Femur (tissue), 1 donor: ENCODE measurements around the gene FSIP1.

Experiments used
- DNase-seq: peaks from one replicate; pipeline ENCODE4 v3.0.0-alpha.2; 2017

FSIP1 gene

DNA sequence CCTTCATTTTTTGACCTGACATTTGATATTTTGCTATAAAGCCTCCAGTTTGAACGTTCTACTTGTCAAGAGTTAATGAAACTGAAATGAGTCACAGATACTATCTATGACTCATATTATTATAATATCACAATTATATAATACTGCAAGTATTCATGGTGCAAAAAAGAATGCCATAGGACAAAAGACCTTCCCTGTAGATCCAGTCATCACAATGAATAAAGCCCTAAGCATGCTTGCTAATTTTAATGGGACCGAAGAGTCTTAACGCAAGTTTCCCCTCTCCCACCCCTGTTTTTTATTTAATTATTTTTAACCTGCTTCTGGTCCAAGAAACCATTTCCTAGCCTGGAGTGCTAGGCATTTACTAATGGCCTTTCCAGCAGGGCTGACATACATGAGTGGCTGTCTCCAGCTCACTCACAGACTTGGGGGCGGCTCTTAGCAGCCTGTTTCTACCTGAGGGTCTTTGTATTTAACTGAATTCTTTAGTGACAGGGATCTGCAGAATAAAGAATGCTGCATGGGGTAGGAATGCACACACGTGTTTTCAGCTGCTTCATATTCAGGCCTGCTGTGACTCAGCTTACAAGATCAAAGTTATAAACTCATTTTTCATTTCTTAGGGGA lies 140.5 kb downstream of the FSIP1 start:
- DNase-seq, result no peak

DNA sequence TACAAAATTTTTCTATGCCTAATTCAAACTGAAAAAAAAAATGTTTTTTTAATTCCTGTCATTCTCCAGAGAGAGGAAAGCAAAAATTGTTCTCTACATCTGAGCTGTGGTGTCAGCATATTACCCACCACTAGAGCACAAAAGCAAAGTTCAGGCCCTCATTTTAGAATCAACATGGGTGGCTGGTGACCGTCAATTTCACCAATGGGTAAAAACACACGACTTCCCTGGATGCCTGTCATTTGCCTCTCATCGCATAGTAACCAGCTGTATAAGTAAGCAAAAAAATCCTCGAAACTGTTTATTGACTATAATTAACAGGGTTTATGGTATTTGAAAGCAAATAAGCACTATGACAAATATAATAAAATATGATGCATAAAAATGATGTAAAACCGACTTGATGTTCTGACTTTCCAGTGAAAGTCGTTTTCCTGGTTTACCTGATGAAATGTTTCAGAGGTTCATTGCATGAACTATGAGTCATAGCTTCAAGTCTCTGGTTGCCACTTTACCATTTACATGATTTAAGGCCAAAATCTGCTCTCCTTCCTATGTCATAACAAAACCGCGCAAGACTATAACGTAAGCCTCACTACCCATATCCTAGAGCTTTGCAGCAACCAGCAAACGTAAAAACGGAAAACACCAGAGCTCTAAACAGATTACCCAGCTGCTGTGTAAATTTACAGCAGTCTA lies 141.3 kb downstream of the FSIP1 start:
- no peak for DNase-seq

DNA sequence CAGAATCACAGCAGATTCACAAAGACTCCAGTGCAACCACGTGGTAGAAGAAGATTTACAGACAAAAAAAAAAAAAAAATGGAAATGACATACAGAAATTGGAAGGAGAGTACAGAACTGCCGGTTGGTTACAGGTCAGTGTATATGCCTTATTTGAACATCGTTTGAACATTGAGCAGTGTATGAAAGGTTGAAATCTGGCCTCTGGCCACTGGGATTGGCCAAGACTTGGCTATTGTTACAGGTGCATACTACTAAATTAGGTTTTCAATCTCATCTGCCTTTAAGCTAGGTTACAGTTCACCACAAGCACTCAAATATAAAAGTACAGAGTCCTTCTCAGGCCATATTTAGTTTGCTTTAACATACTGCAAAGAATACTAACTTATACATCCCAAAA lies 142.0 kb downstream of the FSIP1 start:
- DNase-seq, result no peak

DNA sequence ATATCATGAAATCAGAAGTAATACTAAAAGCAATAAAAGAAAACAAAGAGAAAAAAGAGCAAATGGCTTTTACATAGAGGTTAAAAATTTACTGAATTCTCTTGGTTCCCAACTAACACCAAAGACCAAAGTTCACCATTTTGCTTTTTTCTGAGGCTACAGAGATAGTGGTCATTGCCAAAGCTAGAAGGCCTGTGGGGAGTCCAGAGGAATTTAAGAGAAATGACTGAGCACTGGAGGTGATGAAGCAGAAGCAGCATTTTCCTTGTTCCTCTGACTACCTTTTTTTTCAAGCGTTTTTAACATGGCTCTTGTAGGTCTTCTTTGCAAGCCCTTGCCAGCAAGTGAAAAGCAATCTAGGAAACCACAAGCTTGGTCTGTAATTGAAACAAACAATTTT lies 143.6 kb downstream of the FSIP1 start:
- DNase-seq, result no peak

DNA sequence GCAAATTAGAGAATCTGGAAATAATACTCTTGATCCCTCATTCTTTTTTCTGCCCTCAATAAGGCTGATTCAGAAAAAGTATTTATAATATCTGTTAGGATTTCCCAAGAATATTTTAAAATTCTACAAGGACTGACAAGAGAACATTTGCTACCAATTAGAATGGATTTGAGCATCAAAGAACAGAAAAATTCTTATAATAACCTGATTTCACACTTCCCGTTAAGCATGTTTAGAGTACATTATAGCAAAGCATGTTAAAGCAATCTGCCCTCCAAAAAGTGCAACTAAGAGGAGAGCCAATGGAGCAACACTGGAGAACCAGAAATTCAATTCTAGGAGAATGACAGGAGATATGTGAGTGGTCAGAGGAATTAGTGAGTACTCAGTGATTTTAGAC lies 144.6 kb downstream of the FSIP1 start:
- DNase-seq, result no peak

DNA sequence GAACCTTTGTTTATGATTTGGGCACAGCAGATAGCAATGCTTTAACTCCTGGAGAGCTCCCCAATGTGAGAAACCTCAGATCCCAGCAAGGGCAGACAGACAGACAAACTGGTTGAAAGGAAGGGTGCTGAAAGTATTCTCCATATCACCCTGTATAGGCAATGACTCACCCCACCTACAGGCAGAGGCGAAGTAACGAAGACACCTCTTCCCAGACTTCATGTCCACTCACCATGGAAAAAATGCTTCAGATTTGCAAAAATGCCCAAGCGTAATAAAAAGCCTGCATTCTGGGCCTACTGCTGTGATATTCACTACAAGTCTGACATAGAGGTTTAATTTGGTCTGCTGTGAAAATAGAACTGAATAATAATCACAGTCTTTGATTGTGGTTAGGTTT lies 151.3 kb downstream of the FSIP1 start:
- no peak for DNase-seq

DNA sequence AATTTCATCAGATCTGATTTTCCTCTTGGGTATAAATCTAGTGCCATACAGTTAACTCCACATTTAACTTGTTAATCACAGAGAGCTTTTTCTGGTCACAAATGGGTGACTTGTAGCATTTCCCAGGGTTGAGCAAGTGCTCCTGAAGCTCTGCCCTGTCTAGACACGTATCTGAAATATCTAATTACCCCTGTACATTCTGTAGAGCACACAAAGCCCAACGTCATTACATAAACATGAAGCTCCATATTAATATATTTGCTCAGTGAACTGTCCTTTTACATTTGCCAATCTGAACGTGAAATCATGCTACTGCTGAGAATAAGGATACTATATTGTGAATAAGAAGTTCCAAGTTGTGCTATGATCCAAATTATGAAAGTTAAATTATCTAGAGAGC lies 152.7 kb downstream of the FSIP1 start:
- DNase-seq, result no peak

DNA sequence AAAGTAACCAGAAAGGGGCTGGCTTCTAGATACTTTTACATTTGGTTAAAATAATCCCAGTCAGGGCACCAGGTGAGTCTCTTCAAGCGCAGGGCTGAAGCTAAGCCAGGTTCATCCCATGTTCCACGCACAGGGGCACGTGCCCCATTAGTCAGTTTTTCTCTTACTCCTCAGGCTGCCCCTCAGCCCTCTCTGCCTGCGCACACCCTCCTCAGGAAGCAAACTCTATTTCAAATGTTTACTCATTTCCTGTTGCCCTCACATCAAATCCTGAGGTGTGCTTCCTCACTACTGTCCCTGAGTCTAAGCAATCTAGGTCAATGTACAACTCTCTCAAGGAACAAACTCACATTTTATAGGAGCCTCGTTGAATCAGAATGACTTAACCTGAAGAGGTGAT lies 153.3 kb downstream of the FSIP1 start:
- DNase-seq, result no peak

DNA sequence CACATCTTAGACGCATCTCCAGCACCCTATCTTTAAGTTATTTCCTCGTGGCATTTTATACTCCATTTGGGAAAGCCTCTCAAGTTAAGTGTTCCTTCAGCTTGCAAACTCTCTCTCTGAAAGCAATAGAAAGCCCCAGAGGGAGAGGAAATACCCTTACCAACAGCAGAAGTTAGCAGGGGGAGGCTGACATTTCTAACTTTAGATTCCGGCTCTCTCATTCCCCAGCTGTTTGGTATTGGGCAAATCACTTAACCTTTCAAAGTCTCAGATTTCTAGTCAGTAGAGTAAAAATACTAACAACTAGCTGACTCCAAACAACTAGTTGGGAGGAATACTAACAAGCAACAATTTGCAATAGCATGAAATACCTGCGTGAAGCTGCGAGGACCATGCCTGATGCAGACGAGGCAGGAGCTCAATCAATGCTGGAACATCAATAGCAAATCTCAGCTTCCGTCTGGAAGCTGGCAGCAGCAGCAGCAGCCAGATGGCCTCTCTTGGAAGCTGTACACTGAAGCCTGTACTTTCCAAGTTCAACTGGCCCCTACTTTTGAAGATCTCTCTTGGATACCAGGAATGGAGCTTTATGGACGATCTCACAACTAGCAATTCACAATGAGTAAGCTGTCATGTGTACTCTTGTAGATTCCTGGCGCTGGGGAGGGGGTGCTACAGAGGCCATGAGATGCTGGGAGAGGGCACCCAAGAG lies 153.9 kb downstream of the FSIP1 start:
- DNase-seq, result no peak

DNA sequence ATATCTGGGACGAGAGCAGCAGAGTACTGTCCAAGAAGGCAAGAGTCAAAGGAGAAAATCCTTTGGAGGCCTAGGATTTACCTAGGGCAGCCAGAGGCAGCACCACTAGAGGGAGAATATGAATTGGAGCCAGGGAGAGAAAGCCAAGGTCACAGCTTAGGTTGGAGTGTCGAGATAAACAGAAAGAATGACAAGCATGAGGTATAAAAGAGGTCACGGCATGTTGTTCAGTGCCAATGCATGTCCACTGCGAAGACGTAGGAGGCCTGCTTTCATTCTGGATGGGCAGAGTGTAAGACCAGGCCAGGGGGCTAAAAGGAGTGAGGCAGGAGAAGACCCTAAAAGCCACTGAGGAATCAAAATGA lies 154.5 kb downstream of the FSIP1 start:
- no peak for DNase-seq

DNA sequence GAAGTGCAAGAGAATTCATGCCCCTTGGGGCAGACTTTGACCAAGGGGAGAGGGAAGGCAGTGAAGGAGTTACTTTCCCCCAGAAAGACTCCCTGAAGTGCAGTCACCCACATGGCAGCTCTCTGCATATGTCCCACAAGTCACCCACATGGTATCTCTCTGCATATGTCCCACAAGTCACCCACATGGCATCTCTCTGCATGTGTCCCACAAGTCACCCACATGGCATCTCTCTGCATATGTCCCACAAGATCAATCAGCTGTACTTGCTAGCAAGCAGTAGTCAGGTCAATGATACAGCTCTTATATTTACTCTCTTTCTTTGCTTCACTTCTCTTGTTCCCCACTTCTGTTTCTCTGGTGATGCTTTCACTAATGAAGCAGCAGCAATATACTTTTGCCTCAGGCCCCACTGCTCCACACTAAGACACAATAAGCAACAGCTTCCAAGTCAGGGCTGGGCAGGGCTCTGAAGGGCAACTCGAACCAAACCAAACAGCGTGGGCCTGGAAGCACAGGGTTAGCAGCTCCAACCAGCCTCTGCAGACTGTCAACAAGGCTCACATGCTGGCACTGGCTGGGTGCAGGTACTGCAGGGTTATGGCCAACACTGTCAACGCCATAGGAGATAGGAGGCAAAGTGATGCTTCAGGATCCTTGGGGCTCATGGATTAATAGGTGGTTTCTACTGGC lies 155.0 kb downstream of the FSIP1 start:
- DNase-seq, result no peak

DNA sequence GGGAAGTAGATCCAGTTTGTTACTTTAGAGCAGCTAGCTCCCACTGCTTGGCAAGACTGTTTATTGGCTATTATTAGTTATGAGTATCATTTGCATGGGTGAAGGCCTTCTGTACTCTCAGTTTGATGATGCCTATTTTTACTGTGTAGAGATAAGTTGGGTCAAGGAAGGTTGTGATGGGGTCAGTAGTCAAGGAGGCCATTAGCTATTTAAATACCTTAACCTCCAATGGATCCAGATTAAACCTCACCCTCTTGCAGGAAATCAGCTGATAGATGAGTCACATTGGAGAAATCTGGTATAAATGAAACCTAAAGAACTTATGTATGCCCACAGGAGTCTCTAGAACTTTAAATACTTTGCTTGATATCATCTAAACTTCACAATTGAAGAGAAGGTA lies 156.8 kb downstream of the FSIP1 start:
- no peak for DNase-seq

DNA sequence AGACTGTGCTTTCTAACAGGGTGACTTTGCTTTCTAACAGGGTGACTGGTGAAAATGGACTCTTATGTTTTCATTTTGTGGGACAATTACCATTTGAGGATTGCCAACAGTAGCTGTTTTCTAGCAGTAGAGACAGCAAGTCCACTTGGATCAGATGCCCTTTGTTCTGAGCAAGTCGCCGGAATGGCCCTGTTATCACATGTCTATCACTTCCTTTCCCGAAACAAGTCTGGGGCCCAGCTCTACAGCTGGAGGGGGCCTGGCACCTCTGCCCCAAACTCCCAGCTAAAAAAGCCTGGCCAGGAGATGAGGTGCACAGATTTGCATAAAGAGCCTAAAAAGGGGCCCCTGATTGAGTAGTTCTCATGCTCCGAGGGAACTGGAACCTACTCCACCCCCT lies 157.2 kb downstream of the FSIP1 start:
- no peak for DNase-seq

DNA sequence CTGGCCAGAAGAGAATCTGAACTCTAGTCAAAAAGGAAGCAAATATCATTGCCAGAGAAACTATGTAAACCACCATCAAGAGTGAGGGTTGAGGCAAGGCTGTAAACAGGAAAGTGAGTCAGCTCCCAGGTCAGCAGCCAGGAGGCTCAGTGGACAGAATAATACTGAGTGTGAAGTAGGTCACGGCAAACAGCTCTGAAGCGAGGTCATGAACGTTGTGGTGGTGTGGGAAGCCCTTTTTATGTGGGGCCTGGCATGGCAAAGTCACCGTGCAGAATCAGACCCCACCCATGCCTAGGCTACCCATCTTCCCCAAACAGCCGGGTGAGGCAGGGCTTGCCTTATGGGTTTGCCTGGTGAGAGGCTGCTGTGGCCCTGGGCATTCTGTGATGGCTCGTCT lies 157.8 kb downstream of the FSIP1 start:
- no peak for DNase-seq

DNA sequence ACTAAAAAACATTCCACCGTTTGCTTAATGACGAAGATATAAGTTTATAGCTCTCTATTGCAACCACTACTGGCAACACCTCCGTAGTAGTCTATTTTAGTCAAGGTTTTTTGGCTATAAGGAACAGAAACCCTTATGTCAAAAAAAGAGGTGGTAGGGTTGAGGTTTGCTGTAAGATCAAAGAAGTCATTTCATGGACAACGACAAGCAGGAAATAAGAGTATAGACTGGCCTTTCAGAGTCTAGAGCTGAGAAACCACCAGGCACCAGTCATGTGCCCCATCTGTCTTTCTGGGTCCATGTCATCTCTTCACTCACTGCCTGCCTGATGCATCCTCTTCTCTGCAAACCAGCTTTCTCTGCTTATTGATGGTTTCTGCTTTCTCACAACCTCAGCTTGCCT lies 159.1 kb downstream of the FSIP1 start:
- DNase-seq, result no peak

DNA sequence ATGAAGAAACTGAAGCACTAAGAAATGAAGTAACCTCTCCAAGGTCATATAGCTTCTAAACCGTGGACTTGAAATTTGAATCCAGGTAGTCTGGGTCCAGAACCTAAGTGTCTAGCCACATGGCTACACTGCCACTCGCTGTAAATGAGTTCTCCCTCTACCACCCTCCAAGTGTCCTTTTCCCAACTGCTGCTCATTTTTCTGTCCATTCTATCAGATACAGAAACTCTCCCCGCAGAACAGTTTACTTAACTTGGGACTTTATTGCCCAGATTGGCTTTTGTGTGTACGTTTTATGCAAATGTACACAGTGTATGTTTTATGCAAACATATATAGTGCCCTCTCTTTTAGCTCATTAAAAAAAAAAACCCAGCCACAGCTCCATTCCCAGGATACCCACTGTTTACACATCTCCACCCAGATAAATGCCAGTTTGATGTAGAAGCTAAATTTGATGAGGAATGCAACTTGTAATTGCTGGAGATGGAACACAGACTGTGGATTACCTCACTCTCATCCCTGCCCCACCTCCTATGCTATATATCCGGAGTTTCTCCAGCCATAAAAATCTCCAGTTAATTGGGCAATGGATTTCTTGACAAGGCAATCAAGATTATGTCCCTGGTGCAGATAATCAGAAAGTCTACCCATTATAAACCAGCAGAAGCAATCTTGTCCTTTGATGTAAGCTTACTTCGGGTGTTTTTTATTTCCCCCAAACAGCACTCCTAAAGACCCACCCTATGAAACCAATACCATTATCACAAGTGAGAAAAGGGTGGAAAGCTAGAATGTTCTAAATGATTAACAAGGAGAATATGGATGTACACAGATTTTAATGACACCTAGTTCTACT lies 159.8 kb downstream of the FSIP1 start:
- no peak for DNase-seq

DNA sequence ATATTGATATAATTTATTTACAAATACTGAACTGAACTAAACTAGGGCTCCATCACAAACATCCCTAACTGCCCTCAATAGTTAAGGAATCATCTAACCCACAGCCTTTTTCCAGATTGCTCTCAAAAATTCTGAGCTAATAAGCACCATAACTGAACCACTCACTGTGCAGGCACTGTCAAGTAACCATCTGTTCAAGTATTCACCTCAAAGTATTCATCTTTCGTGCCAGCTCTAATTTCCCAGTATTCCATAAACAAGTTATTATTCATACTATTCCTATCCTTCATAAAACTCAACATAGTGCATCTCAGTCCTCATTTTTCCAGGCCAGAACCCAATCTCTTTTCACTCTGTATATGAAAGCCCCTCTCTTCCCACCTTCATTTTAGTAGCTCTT lies 160.7 kb downstream of the FSIP1 start:
- DNase-seq, result no peak

DNA sequence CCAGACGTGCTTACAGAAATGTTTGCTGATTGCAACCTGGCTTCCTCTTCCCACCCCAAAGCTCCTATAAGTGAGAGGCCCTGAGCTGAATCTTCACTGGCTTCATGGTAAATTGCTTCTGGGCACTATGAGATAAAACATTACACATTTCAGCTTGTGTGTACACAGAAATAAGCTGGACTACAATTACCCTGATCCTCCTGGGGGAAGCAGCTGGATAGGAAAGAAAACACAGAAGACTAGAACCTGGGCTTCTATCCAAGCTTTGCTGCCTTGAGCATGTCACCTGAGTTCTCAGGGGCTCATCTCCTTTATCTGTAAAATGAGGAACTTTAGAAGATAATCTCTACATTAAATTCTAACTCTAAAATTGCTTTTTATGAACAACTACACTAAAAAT lies 161.4 kb downstream of the FSIP1 start:
- no peak for DNase-seq

DNA sequence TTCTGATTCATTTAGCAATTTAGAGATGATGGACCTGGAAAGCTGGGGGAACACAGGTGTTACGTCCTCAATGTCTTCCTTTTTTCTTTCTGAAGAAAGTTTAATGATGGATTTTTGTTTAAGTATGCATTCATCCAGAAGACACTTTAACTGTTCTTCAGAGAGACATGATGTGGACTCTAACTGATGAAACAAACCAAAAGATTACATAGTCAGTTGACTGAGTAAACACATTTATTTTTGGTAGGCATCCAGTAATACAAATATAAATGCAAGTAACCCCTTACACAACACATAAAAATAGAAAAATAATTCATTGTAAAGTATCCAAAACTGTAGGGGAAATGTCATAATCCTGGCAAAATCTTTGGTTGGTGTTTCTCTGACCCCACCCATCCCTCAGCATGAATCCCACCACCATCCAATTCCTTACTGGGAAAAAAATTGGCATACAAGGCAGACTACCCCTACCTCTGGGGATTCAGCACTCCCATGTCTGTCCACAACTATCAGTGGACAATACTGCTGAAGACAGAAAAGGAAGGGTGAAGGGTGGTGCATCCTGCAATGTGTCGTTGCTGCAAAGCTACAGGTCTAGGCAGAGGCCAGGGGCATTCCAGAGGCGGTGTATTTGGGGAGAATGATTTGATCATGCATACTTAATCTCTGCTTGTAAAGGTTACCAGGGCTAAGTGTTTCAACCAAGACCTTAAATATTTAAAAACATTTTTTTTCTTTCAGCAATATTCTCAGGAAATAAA lies 164.4 kb downstream of the FSIP1 start:
- DNase-seq, result no peak

DNA sequence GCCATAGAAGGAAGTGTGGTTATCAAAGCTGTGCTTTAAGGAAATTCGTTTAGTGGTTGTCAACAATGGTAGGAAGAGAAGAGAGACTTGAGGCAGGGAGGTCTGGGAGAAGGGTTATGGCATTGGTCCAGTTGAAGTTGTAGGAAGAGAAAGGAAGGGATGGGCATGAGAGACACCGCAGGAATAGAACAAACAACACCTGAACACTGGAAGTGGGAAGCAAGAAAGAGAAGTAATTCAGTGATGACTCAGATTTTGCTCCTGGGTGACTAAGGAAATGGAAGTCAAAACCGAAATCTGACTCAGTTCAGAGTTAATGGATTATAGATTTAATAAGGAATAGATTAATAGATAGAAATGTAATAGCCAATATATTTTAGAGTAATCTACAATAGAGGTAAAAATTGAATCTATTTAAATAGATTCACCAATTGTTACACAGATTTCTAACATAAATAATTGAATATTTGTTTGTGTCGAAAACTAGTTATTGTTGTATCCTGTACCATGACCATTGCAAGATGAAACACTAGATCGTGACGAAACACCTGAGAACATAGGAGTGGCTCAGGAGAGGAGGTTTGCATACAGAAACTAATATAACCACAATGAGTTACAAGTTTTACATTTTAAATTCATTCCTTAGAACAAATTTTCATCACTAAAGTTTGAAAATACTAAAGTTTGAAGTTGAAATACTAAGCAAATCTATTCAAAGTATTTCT lies 165.7 kb downstream of the FSIP1 start:
- no peak for DNase-seq

DNA sequence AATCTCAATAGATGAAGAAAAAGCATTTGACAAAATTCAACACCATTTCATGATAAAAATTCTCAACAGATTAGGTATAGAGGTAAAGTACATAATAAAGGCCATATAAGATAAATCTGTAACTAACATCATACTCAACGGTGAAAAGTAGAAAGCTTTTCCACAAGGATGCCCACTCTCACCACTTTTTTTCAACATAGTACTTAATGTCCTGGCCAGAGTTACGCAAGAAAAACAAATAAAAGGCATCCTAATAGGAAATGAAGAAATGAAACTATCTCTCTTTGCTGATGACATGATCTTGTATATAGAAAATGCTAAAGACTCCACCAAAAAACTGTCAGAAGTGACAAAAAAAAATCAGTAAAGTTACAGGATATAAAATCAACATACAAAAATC lies 168.8 kb downstream of the FSIP1 start:
- no peak for DNase-seq
